Gastroesophageal sphincter (tissue), 3 donors: ENCODE results near the gene PTH2.
A peak's percentile ranks its signal among the peaks of the same experiment; 100 is the strongest.

Experiments
- EP300 ChIP-seq: sonication (generic); formaldehyde crosslinking; IDR thresholded peaks from one replicate; pipeline ENCODE4 v1.6.1; 2017; ENCODE audit warnings: antibody characterized with exemption, mild to moderate bottlenecking
- POLR2AphosphoS5 ChIP-seq: sonication (generic); formaldehyde crosslinking; IDR thresholded peaks from one replicate; pipeline ENCODE4 v1.6.1; 2017; ENCODE audit warnings: antibody characterized with exemption
- TF ChIP-seq, protein P1 (sequence below), 4 experiments: fragments of 200-600 bp in 2 of 4; fragments of 450-650 bp in 2 of 4; sonication (generic) in 1 of 4; IDR thresholded peaks; one replicate each; pipeline ENCODE4 v1.5.1; 2017 to 2019; ENCODE audit warnings: antibody characterized with exemption in 4 of 4, mild to moderate bottlenecking in 2 of 4, moderate library complexity in 2 of 4

DNA sequence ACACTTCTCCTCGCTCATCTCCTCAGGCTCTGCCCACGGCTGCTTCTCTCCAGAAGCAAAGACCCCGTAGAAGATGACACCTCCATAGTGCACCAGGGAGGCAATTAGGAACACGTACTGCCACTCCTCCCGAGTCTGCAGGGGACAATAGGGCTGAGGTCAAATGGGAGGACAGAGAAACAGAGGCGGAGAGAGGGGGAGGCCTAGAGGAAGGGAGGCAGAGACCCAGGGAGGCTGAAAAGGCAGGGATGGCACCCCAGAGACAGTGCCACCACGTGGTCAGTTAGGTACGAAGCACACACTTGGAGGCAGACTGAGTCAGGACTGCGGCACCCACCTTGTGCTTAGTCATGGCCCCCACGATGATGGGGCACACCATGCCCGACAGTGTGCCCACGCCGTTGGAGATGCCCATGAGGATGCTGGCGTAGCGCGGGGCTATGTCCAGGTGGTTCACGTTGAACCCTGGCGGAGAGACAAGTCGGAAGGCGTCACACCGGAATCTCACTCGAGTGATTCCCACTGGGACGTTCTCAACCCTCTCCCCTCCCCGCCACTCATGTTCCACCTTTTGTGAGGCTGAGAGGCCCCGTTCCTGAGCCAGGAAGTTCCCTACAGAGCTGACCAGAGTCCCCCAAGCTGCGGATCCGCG, 7.6 kb upstream of the PTH2 start:
- TF ChIP-seq, protein P1, sequence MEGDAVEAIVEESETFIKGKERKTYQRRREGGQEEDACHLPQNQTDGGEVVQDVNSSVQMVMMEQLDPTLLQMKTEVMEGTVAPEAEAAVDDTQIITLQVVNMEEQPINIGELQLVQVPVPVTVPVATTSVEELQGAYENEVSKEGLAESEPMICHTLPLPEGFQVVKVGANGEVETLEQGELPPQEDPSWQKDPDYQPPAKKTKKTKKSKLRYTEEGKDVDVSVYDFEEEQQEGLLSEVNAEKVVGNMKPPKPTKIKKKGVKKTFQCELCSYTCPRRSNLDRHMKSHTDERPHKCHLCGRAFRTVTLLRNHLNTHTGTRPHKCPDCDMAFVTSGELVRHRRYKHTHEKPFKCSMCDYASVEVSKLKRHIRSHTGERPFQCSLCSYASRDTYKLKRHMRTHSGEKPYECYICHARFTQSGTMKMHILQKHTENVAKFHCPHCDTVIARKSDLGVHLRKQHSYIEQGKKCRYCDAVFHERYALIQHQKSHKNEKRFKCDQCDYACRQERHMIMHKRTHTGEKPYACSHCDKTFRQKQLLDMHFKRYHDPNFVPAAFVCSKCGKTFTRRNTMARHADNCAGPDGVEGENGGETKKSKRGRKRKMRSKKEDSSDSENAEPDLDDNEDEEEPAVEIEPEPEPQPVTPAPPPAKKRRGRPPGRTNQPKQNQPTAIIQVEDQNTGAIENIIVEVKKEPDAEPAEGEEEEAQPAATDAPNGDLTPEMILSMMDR (IDR thresholded peaks at IDR 0.05): peak in 1 of 4 experiments; percentile 12
- TF ChIP-seq POLR2AphosphoS5 (no peak), EP300 (no peak)
